Retinal pigment epithelial cell (primary cell): ENCODE measurements around the gene CBLN3.

ENCODE experiments used
- DNase-seq: peaks from one replicate; pipeline ENCODE4 v3.0.0-alpha.2; 2010; ENCODE audit warnings: low read depth
- H3K4me3 ChIP-seq: 2 replicates; pipeline ENCODE4 v1.5.1; 2011; ENCODE audit warnings: mild to moderate bottlenecking, low read length, control low read depth, moderate library complexity
- CTCF ChIP-seq: conservative IDR thresholded peaks from 2 replicates; pipeline ENCODE4 v1.5.1; 2011; ENCODE audit warnings: low read depth, low read length, control low read depth, inconsistent platforms

CBLN3 gene

GRCh38 chr14:24385524-24385923, 43.9 kb downstream of the CBLN3 start:
- no peak overlapping the region for H3K4me3 ChIP-seq

GRCh38 chr14:24384169-24384568, 45.3 kb downstream of the CBLN3 start:
- no peak overlapping the region for H3K4me3 ChIP-seq
- TF ChIP-seq CTCF: no peak
- no peak for DNase-seq

More at GRCh38 chr14:24385524-24385923, 43.9 kb downstream of the CBLN3 start:
- DNase-seq: no peak
- no peak for TF ChIP-seq CTCF

- TF ChIP-seq CTCF: no peak
- no peak overlapping the region for H3K4me3 ChIP-seq
- DNase-seq: no peak
Measured at GRCh38 chr14:24382064-24382371, 47.5 kb downstream of the CBLN3 start.

- DNase-seq: no peak
- H3K4me3 ChIP-seq: no peak overlapping the region
- no peak for TF ChIP-seq CTCF
Measured at GRCh38 chr14:24381363-24382063, 48.0 kb downstream of the CBLN3 start.

GRCh38 chr14:24379907-24380730, 49.3 kb downstream of the CBLN3 start:
- no peak overlapping the region for H3K4me3 ChIP-seq
- TF ChIP-seq CTCF: no peak
- DNase-seq: no peak

- TF ChIP-seq CTCF: no peak
- DNase-seq: no peak
- no peak overlapping the region for H3K4me3 ChIP-seq
Measured at GRCh38 chr14:24378981-24379906, 50.2 kb downstream of the CBLN3 start.
